MG63 (cell line): ENCODE results near the gene LRG1. TPM values are rescaled to one million over a fixed set of nuclear protein-coding genes. Genes with fewer than 3 reads are reported as not detected.

ENCODE experiments used
- total RNA-seq: library from RNA; depleted of rRNA; stranded (reverse); fragments of >200 nt; shearing (Covaris generic); gene quantifications from 2 replicates; pipeline ENCODE4 v1.2.3, GENCODE V29; 2014; ENCODE audit warnings: low replicate concordance; rRNA removed

LRG1 gene
- total RNA-seq, 1 experiment from 2014 or later, result not detected

Other genes with a start within 250 kb of the LRG1 start
- not detected in 2 replicates for gene TMIGD2, start 237.6 kb downstream of the LRG1 start, total RNA-seq
- not detected in 2 replicates for gene FSD1, start 235.4 kb downstream of the LRG1 start, total RNA-seq
- gene STAP2, start 201.2 kb downstream of the LRG1 start, total RNA-seq, result not detected in 2 replicates
- gene MPND, start 196.5 kb downstream of the LRG1 start, total RNA-seq, result 0.52 and 4.4 TPM in 2 replicates
- gene SH3GL1, start 139.5 kb downstream of the LRG1 start, total RNA-seq, result 50.5 and 76.0 TPM in 2 replicates
- gene CHAF1A, start 137.4 kb downstream of the LRG1 start, total RNA-seq, result 24.1 and 24.7 TPM in 2 replicates
- gene UBXN6, start 82.2 kb downstream of the LRG1 start, total RNA-seq, result 58.0 and 107 TPM in 2 replicates
- 19.5 and 29.8 TPM in 2 replicates for gene HDGFL2, start 67.7 kb downstream of the LRG1 start, total RNA-seq
- gene PLIN4, start 21.6 kb downstream of the LRG1 start, total RNA-seq, result not detected in 2 replicates
- gene PLIN5, start 4.8 kb downstream of the LRG1 start, total RNA-seq, result not detected in 2 replicates
- 4.5 and 5.7 TPM in 2 replicates for gene SEMA6B, start 19.6 kb upstream of the LRG1 start, total RNA-seq
- gene TNFAIP8L1, start 99.5 kb upstream of the LRG1 start, total RNA-seq, result 1.2 and 1.5 TPM in 2 replicates
- gene MYDGF, start 130.3 kb upstream of the LRG1 start, total RNA-seq, result 161 and 252 TPM in 2 replicates
- gene DPP9, start 183.8 kb upstream of the LRG1 start, total RNA-seq, result 16.1 and 17.0 TPM in 2 replicates